ENCODE measurements around the gene CD8B.

GRCh38 chr2:86790676-86791572 is 70.8 kb downstream of the CD8B start, which contains the start of gene CD8A:
- TF ChIP-seq BCLAF1 (IDR thresholded peaks at IDR 0.05; ENCODE audit: borderline replicate concordance in 1 of 2, control insufficient read depth in 1 of 2, low read depth in 2 of 2, low read length in 1 of 2) (no peak), NRF1 (conservative IDR thresholded peaks at IDR 0.05 in 1 of 2, IDR thresholded peaks at IDR 0.05 in 1 of 2) (no peak), NFYB (IDR thresholded peaks at IDR 0.05; ENCODE audit: extremely low read depth, insufficient read length) (no peak), PRDM10 (IDR thresholded peaks at IDR 0.05; ENCODE audit: partially characterized antibody) (no peak), DNMT1 (IDR thresholded peaks at IDR 0.05) (no peak), TCF7L2 (IDR thresholded peaks at IDR 0.05; ENCODE audit: low read depth, low read length) (no peak)

All from K562 (cell line).